Cardiac atrium fibroblast (primary cell): ENCODE data around the gene COPG2. TPM values are rescaled to one million over a fixed set of nuclear protein-coding genes. Genes with fewer than 3 reads are reported as not detected.

Source experiments
- total RNA-seq: library from RNA; depleted of rRNA; stranded (reverse); fragments of >200 nt; gene quantifications from 2 replicates; pipeline ENCODE4 v1.2.3, GENCODE V29; 2015

The COPG2 gene, protein sequence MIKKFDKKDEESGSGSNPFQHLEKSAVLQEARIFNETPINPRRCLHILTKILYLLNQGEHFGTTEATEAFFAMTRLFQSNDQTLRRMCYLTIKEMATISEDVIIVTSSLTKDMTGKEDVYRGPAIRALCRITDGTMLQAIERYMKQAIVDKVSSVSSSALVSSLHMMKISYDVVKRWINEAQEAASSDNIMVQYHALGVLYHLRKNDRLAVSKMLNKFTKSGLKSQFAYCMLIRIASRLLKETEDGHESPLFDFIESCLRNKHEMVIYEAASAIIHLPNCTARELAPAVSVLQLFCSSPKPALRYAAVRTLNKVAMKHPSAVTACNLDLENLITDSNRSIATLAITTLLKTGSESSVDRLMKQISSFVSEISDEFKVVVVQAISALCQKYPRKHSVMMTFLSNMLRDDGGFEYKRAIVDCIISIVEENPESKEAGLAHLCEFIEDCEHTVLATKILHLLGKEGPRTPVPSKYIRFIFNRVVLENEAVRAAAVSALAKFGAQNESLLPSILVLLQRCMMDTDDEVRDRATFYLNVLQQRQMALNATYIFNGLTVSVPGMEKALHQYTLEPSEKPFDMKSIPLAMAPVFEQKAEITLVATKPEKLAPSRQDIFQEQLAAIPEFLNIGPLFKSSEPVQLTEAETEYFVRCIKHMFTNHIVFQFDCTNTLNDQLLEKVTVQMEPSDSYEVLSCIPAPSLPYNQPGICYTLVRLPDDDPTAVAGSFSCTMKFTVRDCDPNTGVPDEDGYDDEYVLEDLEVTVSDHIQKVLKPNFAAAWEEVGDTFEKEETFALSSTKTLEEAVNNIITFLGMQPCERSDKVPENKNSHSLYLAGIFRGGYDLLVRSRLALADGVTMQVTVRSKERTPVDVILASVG
- 17.1 and 20.6 TPM in 2 replicates for total RNA-seq

DNA sequence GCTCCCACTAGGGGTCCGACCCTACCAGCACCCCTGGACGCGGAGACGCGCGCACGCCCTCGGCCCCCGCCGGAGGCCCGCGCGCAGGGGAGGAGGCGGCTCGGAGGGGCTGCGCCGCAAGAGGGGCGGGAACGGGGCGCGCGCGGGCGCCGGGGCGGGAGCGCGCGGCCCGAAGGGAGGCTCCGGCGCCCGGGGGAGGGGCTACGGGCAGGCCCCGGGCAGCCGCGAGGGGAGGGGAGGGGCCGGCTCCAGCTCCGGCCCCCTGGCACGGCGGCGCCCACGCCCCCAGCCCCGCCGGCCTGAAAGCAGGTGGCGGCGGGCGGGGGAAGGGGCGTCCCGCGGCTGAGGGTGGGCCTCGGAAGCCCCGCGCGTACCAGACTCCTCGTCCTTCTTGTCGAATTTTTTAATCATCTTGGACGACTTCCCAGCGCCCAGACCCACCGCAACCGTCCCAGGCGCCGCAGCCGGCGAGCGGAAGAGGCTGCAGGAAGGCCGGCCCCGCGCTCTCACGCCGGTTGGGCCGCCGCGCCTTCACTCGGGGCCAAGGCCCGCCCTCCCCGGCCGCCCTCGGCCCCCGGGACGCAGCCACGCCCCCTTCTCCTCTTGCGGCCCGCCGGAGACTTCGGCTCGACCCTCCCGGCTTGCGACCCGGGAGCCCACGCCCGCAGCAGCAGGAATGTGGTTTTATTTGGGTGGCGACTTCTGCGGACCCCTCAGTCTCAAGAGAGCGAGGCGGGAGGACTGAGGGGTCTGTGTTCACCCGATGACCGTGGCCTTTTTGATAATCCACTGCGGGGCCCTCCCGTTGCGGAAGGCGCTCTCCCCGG lies at the start of gene COPG2:
TSS of gene COPG2 (minus strand) at position 491 of the 827 bp plus-strand sequence. CDS start at position 411, 80 bp downstream.

DNA sequence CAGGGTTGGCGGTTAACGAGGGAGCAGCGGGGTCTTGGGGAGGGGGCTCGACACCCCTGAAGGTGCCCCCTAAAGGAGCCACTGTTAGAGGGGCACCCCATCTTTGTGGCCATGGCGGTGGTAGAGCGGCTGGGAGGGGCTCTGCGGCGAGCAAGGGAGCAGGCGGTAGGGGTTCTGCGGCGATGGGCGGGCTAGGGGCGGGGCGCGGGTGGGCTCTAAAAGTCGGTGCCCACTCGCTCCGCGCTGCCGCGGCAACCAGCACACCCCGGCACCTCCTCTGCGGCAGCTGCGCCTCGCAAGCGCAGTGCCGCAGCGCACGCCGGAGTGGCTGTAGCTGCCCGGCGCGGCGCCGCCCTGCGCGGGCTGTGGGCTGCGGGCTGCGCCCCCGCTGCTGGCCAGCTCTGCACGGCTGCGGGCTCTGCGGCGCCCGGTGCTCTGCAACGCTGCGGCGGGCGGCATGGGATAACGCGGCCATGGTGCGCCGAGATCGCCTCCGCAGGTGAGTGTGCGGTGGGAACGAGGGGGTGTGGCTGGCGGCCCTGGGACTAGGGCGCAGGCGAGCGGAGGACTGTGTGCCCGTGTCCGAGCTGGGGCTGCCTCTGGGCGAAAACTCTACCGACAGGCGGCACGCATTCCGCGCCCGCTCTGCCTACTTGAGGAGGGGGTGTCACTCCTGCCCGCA lies 176.6 kb downstream of the COPG2 start, which contains the start of gene MEST:
TSS of gene MEST (plus strand) at position 245 of the 682 bp plus-strand sequence. CDS start at position 474, 229 bp downstream.

Other genes starting within 250 kb of the COPG2 start
- 6.9 and 9.4 TPM in 2 replicates for gene CEP41, start 227.7 kb downstream of the COPG2 start, total RNA-seq
- 289 and 504 TPM in 2 replicates for gene MEST, start 176.7 kb downstream of the COPG2 start, total RNA-seq
- gene TSGA13, start 17.8 kb upstream of the COPG2 start, total RNA-seq: not detected in 2 replicates
- gene KLF14, start 65.5 kb upstream of the COPG2 start, total RNA-seq: not detected in 2 replicates